K562 (cell line): ENCODE results near the gene VSTM5. TPM values are rescaled to one million over a fixed set of nuclear protein-coding genes. Genes with fewer than 3 reads are reported as not detected.

Experiments used
- CC2D1A ChIP-seq: fragments of 450-650 bp; IDR thresholded peaks from 2 replicates; pipeline ENCODE4 v1.6.1; 2017; ENCODE audit warnings: mild to moderate bottlenecking
- GATAD2A ChIP-seq: fragments of 450-650 bp; IDR thresholded peaks from 2 replicates; pipeline ENCODE4 v1.6.1; 2017
- MAZ ChIP-seq, 2 experiments: fragments of 450-650 bp in 1 of 2; sonication (generic) in 1 of 2; formaldehyde crosslinking; IDR thresholded peaks in 1 of 2; conservative IDR thresholded peaks in 1 of 2; 2 replicates each; pipeline versions ENCODE4 v1.4.0 to v1.5.0; 2020; ENCODE audit warnings: mild to moderate bottlenecking in 1 of 2, missing genetic modification reagents in 1 of 2
- SIX5 ChIP-seq, 2 experiments: IDR thresholded peaks; 2 replicates each; pipeline ENCODE4 v1.6.1; 2011; ENCODE audit warnings: low read length in 2 of 2, borderline replicate concordance in 1 of 2, low read depth in 1 of 2, mild to moderate bottlenecking in 1 of 2, moderate library complexity in 1 of 2; ENCODE audit not compliant: insufficient read depth in 1 of 2
- ZNF41 ChIP-seq: fragments of 250-450 bp; sonication (Bioruptor Pico); conservative IDR thresholded peaks from 2 replicates; pipeline ENCODE4 v1.4.0; 2020; ENCODE audit warnings: mild to moderate bottlenecking
- ZNF830 ChIP-seq: fragments of 250-450 bp; sonication (Bioruptor Pico); IDR thresholded peaks from 2 replicates; pipeline ENCODE4 v1.5.0; 2021; ENCODE audit warnings: mild to moderate bottlenecking
- ZSCAN32 ChIP-seq: fragments of 450-650 bp; formaldehyde crosslinking; IDR thresholded peaks from 2 replicates; pipeline ENCODE4 v1.4.0; 2020; ENCODE audit warnings: mild to moderate bottlenecking, moderate library complexity
- polyA plus RNA-seq, 8 experiments: library from polyadenylated mRNA; depleted of rRNA in 4 of 8; stranded (reverse) in 5 of 8; unstranded in 3 of 8; fragments of >200 nt; fragmentation: Nextera tagmentation in 2 of 8; fragmentation: Illumina TruSeq in 1 of 8; extraction: Ambion mirVana in 2 of 8; extraction: Trizol in 1 of 8; gene quantifications; 2 replicates each; pipeline versions ENCODE4 v1.2.1 to v1.2.3, GENCODE V29; 2011 to 2014; ENCODE audit warnings: inconsistent platforms in 1 of 8, missing spikeins in 1 of 8
- total RNA-seq, 7 experiments: library from RNA; depleted of rRNA in 6 of 7; stranded (reverse); fragments of >200 nt in 6 of 7; fragmentation: Illumina TruSeq in 2 of 7; extraction: Trizol in 2 of 7; gene quantifications; 2 replicates each; pipeline versions ENCODE4 v1.2.1 to v1.2.3, GENCODE V29; 2011 to 2021; ENCODE audit warnings: low replicate concordance in 1 of 7
- TF ChIP-seq, protein P1 (sequence below): fragments of 250-450 bp; sonication (Bioruptor Pico); IDR thresholded peaks from 2 replicates; pipeline ENCODE4 v1.5.0; 2021; ENCODE audit warnings: mild to moderate bottlenecking, borderline replicate concordance

VSTM5 gene
- total and polyA plus RNA-seq, 9 of the 15 experiments (the other 6 are each of a cell fraction or from before 2014, with no cell fraction given), result 0.01 TPM; not detected in 8

DNA sequence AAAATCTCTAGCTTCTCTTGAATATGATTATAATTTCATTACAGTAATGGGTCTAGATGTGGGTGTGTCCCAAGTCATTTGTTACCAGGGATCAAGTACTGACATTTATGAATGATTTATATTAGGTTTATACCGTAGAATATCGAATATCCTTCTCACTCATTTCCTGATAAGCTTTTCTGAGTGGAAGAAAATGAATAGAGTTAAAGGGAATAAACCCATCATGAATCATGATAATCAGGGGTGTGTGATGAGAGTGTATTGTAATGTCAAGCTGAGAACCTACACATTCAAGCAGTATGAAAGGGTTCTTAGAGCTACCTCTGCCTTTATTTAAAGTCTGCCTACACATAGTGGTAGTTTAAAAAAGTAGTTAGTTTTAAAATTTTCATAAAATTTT, 49.1 kb downstream of the VSTM5 start (continued):
- TF ChIP-seq SIX5 (IDR thresholded peaks at IDR 0.05; ENCODE audit: borderline replicate concordance in 1 of 2, insufficient read depth in 1 of 2, low read depth in 1 of 2, low read length in 2 of 2) (no peak), MAZ (CRISPR knock-in tag; conservative IDR thresholded peaks at IDR 0.05 in 1 of 2, IDR thresholded peaks at IDR 0.05 in 1 of 2) (no peak), ZNF41 (CRISPR knock-in tag) (no peak), GATAD2A (no peak), ZNF830 (CRISPR knock-in tag) (no peak), ZSCAN32 (CRISPR knock-in tag) (no peak), CC2D1A (no peak)
- TF ChIP-seq, protein P1, sequence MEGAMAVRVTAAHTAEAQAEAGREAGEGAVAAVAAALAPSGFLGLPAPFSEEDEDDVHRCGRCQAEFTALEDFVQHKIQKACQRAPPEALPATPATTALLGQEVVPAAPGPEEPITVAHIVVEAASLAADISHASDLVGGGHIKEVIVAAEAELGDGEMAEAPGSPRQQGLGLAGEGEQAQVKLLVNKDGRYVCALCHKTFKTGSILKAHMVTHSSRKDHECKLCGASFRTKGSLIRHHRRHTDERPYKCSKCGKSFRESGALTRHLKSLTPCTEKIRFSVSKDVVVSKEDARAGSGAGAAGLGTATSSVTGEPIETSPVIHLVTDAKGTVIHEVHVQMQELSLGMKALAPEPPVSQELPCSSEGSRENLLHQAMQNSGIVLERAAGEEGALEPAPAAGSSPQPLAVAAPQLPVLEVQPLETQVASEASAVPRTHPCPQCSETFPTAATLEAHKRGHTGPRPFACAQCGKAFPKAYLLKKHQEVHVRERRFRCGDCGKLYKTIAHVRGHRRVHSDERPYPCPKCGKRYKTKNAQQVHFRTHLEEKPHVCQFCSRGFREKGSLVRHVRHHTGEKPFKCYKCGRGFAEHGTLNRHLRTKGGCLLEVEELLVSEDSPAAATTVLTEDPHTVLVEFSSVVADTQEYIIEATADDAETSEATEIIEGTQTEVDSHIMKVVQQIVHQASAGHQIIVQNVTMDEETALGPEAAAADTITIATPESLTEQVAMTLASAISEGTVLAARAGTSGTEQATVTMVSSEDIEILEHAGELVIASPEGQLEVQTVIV (CRISPR knock-in tag), result no peak
- TF ChIP-seq, all 486 proteins: peak for 0
